SK-N-SH (cell line): ENCODE measurements around the gene ASTN2.

Experiments
- EP300 ChIP-seq, 2 experiments: IDR thresholded peaks; 2 replicates each; pipeline versions ENCODE4 v1.4.0 to v1.6.1; 2012; ENCODE audit warnings: borderline replicate concordance in 1 of 2, low read depth in 1 of 2, low read length in 1 of 2
- TF ChIP-seq, protein P1 (sequence below): fragments of 200-600 bp; sonication (generic); IDR thresholded peaks from 2 replicates; pipeline ENCODE4 v1.6.1; 2017; ENCODE audit warnings: antibody characterized with exemption, mild to moderate bottlenecking, moderate library complexity

DNA sequence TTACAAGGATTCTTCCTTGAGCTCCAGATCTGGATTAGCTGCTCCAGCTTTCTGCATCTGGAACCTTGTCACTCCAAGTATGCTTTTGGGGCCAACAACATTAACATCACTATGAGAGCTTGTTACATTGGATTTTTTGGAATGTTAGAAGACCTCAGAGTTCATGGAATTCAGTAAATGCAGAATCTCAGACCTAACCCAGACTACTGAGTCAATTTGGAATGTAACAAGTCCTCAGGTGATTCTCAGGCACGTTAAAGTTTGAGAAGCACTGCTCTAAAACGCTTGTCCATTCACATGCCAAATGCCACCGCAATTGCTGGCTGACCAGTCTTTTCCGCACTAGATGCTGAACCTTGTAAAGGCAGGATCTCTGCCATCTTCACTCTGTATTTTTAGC lies 979.2 kb downstream of the ASTN2 start:
- TF ChIP-seq, protein P1, sequence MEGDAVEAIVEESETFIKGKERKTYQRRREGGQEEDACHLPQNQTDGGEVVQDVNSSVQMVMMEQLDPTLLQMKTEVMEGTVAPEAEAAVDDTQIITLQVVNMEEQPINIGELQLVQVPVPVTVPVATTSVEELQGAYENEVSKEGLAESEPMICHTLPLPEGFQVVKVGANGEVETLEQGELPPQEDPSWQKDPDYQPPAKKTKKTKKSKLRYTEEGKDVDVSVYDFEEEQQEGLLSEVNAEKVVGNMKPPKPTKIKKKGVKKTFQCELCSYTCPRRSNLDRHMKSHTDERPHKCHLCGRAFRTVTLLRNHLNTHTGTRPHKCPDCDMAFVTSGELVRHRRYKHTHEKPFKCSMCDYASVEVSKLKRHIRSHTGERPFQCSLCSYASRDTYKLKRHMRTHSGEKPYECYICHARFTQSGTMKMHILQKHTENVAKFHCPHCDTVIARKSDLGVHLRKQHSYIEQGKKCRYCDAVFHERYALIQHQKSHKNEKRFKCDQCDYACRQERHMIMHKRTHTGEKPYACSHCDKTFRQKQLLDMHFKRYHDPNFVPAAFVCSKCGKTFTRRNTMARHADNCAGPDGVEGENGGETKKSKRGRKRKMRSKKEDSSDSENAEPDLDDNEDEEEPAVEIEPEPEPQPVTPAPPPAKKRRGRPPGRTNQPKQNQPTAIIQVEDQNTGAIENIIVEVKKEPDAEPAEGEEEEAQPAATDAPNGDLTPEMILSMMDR = no peak
- TF ChIP-seq EP300 (IDR thresholded peaks at IDR 0.05; ENCODE audit: borderline replicate concordance in 1 of 2, low read depth in 1 of 2, low read length in 1 of 2) = no peak
